IMR-90 (cell line): ENCODE results near the gene CDK14. TPM values are rescaled to one million over a fixed set of nuclear protein-coding genes. Genes with fewer than 3 reads are reported as not detected.

ENCODE experiments used
- ATAC-seq: fragments of 200-7000 bp; cut with Tn5 transposase; 2 replicates; pipeline ENCODE4 v1.9.1; 2020; ENCODE audit warnings: low read depth, mild to moderate bottlenecking, moderate library complexity
- BruUV-seq: library from RNA; stranded (reverse); fragments of 400-500 nt; replicated peaks from 2 replicates; lab custom pipeline; 2021; lab: Mats Ljungman, UMichigan
- CTCF ChIA-PET: fragments of 300-600 bp; formaldehyde crosslinking; extraction: SDS; loops from one replicate; lab custom pipeline; 2021; ENCODE audit warnings: antibody characterized with exemption; lab: Yijun Ruan, JAX
- POLR2A ChIA-PET: fragments of 300-600 bp; sonication (Branson Sonifier 250); formaldehyde crosslinking; loops from one replicate; lab custom pipeline; 2022; ENCODE audit warnings: antibody characterized with exemption; ENCODE audit not compliant: unreplicated experiment; lab: Charles Lee
- DNase-seq: peaks from one replicate; pipeline ENCODE4 v3.0.0; 2013
- H2AFZ ChIP-seq: replicated peaks from 2 replicates; pipeline ENCODE3; 2013; ENCODE audit warnings: low read length, mild to moderate bottlenecking; ENCODE audit not compliant: poor library complexity
- H2AK5ac ChIP-seq: 2 replicates; pipeline ENCODE4 v1.6.1; 2013; ENCODE audit warnings: low read depth, low read length, inconsistent platforms
- H2AK9ac ChIP-seq: replicated peaks from 2 replicates; pipeline ENCODE3; 2013; ENCODE audit warnings: mild to moderate bottlenecking, low read depth, low read length, moderate library complexity; ENCODE audit not compliant: poor library complexity
- H2BK120ac ChIP-seq: 2 replicates; pipeline ENCODE4 v1.6.1; 2013; ENCODE audit warnings: low read depth, low read length, inconsistent platforms
- H2BK15ac ChIP-seq: 3 replicates; pipeline ENCODE4 v1.6.1; 2013; ENCODE audit warnings: low read depth, low read length, inconsistent platforms
- H2BK20ac ChIP-seq: 2 replicates; pipeline ENCODE4 v1.6.1; 2013; ENCODE audit warnings: low read depth, mild to moderate bottlenecking, inconsistent platforms, low read length, moderate library complexity
- H2BK5ac ChIP-seq: 2 replicates; pipeline ENCODE4 v1.6.1; 2013; ENCODE audit warnings: mild to moderate bottlenecking, low read depth, low read length, inconsistent platforms; ENCODE audit not compliant: poor library complexity, severe bottlenecking
- H3K14ac ChIP-seq: replicated peaks from 2 replicates; pipeline ENCODE4 v1.6.1; 2013; ENCODE audit warnings: low read depth, low read length, inconsistent platforms
- H3K18ac ChIP-seq: 2 replicates; pipeline ENCODE4 v1.6.1; 2013; ENCODE audit warnings: low read depth, low read length, control low read depth
- H3K23ac ChIP-seq: 2 replicates; pipeline ENCODE4 v1.6.1; 2013; ENCODE audit warnings: low read depth, low read length, inconsistent platforms
- H3K27ac ChIP-seq: 2 replicates; pipeline ENCODE4 v1.5.1; 2013; ENCODE audit warnings: mild to moderate bottlenecking, control low read depth, low read length; ENCODE audit not compliant: insufficient read depth
- H3K27me3 ChIP-seq: 2 replicates; pipeline ENCODE4 v1.6.1; 2013; ENCODE audit warnings: low read length; ENCODE audit not compliant: control insufficient read depth, insufficient read depth
- H3K36me3 ChIP-seq: 2 replicates; pipeline ENCODE4 v1.6.1; 2013; ENCODE audit warnings: low read length, mixed read lengths; ENCODE audit not compliant: control insufficient read depth, insufficient read depth
- H3K4ac ChIP-seq: 2 replicates; pipeline ENCODE4 v1.6.1; 2013; ENCODE audit warnings: low read depth, low read length, inconsistent platforms
- H3K4me1 ChIP-seq: 2 replicates; pipeline ENCODE4 v1.6.1; 2013; ENCODE audit warnings: low read length, mixed read lengths; ENCODE audit not compliant: control insufficient read depth, insufficient read depth
- H3K4me2 ChIP-seq: 2 replicates; pipeline ENCODE4 v1.6.1; 2013; ENCODE audit warnings: low read depth, mild to moderate bottlenecking, control low read depth, low read length, moderate library complexity
- H3K4me3 ChIP-seq: 2 replicates; pipeline ENCODE4 v1.5.1; 2013; ENCODE audit warnings: low read depth, mild to moderate bottlenecking, control low read depth, low read length, moderate library complexity; ENCODE audit not compliant: insufficient read depth
- H3K56ac ChIP-seq: 2 replicates; pipeline ENCODE4 v1.6.1; 2013; ENCODE audit warnings: low read length, inconsistent platforms; ENCODE audit not compliant: insufficient read depth; ENCODE audit errors: extremely low read depth
- H3K79me1 ChIP-seq, 2 experiments: 2 replicates each; pipeline ENCODE4 v1.6.1; 2013; ENCODE audit warnings: low read length in 2 of 2, inconsistent platforms in 1 of 2, low read depth in 1 of 2
- H3K9ac ChIP-seq: 2 replicates; pipeline ENCODE4 v1.6.1; 2013; ENCODE audit warnings: low read depth, low read length, control low read depth
- H3K9me1 ChIP-seq: 2 replicates; pipeline ENCODE4 v1.6.1; 2013; ENCODE audit warnings: low read length, inconsistent platforms; ENCODE audit not compliant: insufficient read depth
- H3K9me3 ChIP-seq: 2 replicates; pipeline ENCODE4 v1.6.1; 2013; ENCODE audit warnings: low read length; ENCODE audit not compliant: control insufficient read depth, insufficient read depth
- H4K20me1 ChIP-seq: 2 replicates; pipeline ENCODE4 v1.6.1; 2013; ENCODE audit warnings: low read length, inconsistent platforms; ENCODE audit not compliant: insufficient read depth
- H4K5ac ChIP-seq: 2 replicates; pipeline ENCODE4 v1.6.1; 2013; ENCODE audit warnings: mild to moderate bottlenecking, low read depth, low read length, control low read depth
- H4K8ac ChIP-seq, 2 experiments: 2 replicates each; pipeline ENCODE4 v1.6.1; 2013; ENCODE audit warnings: low read depth in 2 of 2, low read length in 2 of 2, control low read depth in 1 of 2, inconsistent platforms in 1 of 2
- H4K91ac ChIP-seq: 2 replicates; pipeline ENCODE4 v1.6.1; 2013; ENCODE audit warnings: low read depth, low read length, inconsistent platforms; ENCODE audit not compliant: insufficient read depth
- BHLHE40 ChIP-seq: fragments of 150-350 bp; IDR thresholded peaks from 2 replicates; pipeline ENCODE4 v1.6.1; 2016; ENCODE audit warnings: mild to moderate bottlenecking, low read depth, low read length
- CHD1 ChIP-seq: IDR thresholded peaks from 2 replicates; pipeline ENCODE4 v1.6.1; 2012; ENCODE audit warnings: low read depth, low read length, improper control_type of control experiment
- FOS ChIP-seq: fragments of 150-350 bp; IDR thresholded peaks from 2 replicates; pipeline ENCODE4 v1.6.1; 2016; ENCODE audit warnings: low read depth, low read length
- MXI1 ChIP-seq: IDR thresholded peaks from 2 replicates; pipeline ENCODE4 v1.6.1; 2012; ENCODE audit warnings: low read depth, mild to moderate bottlenecking, low read length, moderate library complexity, borderline replicate concordance
- NFE2L2 ChIP-seq: fragments of 150-350 bp; IDR thresholded peaks from 2 replicates; pipeline ENCODE4 v1.6.1; 2016; ENCODE audit warnings: low read depth, mild to moderate bottlenecking, low read length
- RCOR1 ChIP-seq: IDR thresholded peaks from 2 replicates; pipeline ENCODE4 v1.6.1; 2012; ENCODE audit warnings: mild to moderate bottlenecking, low read length, improper control_type of control experiment; ENCODE audit not compliant: insufficient replicate concordance
- RFX5 ChIP-seq: IDR thresholded peaks from 2 replicates; pipeline ENCODE4 v1.8.0; 2012; ENCODE audit warnings: low read depth, mild to moderate bottlenecking, low read length, moderate library complexity
- USF2 ChIP-seq: fragments of 150-350 bp; IDR thresholded peaks from 2 replicates; pipeline ENCODE4 v1.6.1; 2017; ENCODE audit warnings: mild to moderate bottlenecking, antibody characterized with exemption, low read length, low read depth
- WGBS, 2 experiments: methylation state at CpG; one replicate each; pipeline versions ENCODE4 v1.1.5 to v1.1.7; 2013; ENCODE audit warnings: missing lambda C conversion rate in 2 of 2; ENCODE audit not compliant: insufficient read length in 1 of 2; ENCODE audit errors: extremely low coverage in 2 of 2; 5-methylcytosine and 5-hydroxymethylcytosine counted together
- dilution Hi-C: fragments of 300-500 bp; cut with HindIII; formaldehyde crosslinking; loops from one replicate; pipeline ENCODE4 v1.14.3; 2018; ENCODE audit warnings: low sequenced_read_pairs; ENCODE audit not compliant: unreplicated experiment
- in situ Hi-C: fragments of 300-500 bp; cut with MboI; formaldehyde crosslinking; loops from 3 replicates; pipeline ENCODE4 v1.14.3; 2019; ENCODE audit warnings: low sequenced_read_pairs, inconsistent platforms, mixed read lengths
- intact Hi-C: fragments of 100-400 bp; cut with micrococcal nuclease; formaldehyde crosslinking; loops from 2 replicates; pipeline ENCODE4 v1.10.0; 2022
- polyA plus RNA-seq, 3 experiments: library from polyadenylated mRNA; depleted of rRNA; stranded (reverse); fragments of >200 nt; gene quantifications; 2 replicates each; pipeline ENCODE4 v1.2.3, GENCODE V29; 2012; ENCODE audit warnings: low replicate concordance in 1 of 3
- total RNA-seq: library from RNA; depleted of rRNA; stranded (reverse); fragments of >200 nt; gene quantifications from 2 replicates; pipeline ENCODE4 v1.2.3, GENCODE V29; 2012

The CDK14 gene
- total and polyA plus RNA-seq, 2 of the 4 experiments (the other 2 are of a cell fraction) = 10.1 to 29.6 TPM

- H2AFZ ChIP-seq = no peak overlapping the region
- no peaks in the 10 kb centered on the region for H3K9me3 ChIP-seq
- no peaks in the 10 kb centered on the region for H3K27me3 ChIP-seq
- no peaks in the 10 kb centered on the region for H3K4me1 ChIP-seq
- H2BK5ac ChIP-seq = no peak overlapping the region
- intact Hi-C loops = no loop called here
- WGBS, 2 experiments = 100% methylated on average over 1 of the region's 4 CpGs; no CpG with 5 or more reads in 1 of the 2 experiments
- TF ChIP-seq CHD1 (no peak), BHLHE40 (no peak), NFE2L2 (no peak), RFX5 (no peak), MXI1 (no peak), USF2 (no peak), RCOR1 (no peak), FOS (no peak)
- H3K56ac ChIP-seq = no peak overlapping the region
- no peak overlapping the region for H3K14ac ChIP-seq
- H3K9me1 ChIP-seq = no peaks in the 10 kb centered on the region; the same call in 1 of the 2 replicates
- H3K4me3 ChIP-seq = no peak overlapping the region
- no peak overlapping the region for H4K91ac ChIP-seq
- no TSS peak for BruUV-seq
- H2AK9ac ChIP-seq = no peak overlapping the region
- no peak overlapping the region for H3K27ac ChIP-seq
- in situ Hi-C loops = no loop called here
- no peak overlapping the region for H3K18ac ChIP-seq
- ChIA-PET POLR2A (no interaction called here), CTCF (no interaction called here)
- H3K36me3 ChIP-seq = peaks cover 7% of the 10 kb centered on the region; the same call in 1 of the 2 replicates
- H3K9ac ChIP-seq = no peak overlapping the region
- H3K79me1 ChIP-seq = peaks cover 0 to 3% of the 10 kb centered on the region in 2 experiments; a peak in 1 of 4 replicates
- H3K4ac ChIP-seq = no peak overlapping the region
- H2BK20ac ChIP-seq = no peak overlapping the region
- ATAC-seq = no peak
- H4K8ac ChIP-seq = no peak overlapping the region
- dilution Hi-C loops = no loop called here
- H3K4me2 ChIP-seq = no peak overlapping the region
- no peak overlapping the region for H2BK15ac ChIP-seq
- no peak overlapping the region for H2BK120ac ChIP-seq
- no peak overlapping the region for H4K5ac ChIP-seq
- DNase-seq = no peak
- H3K23ac ChIP-seq = no peak overlapping the region
- H4K20me1 ChIP-seq = no peaks in the 10 kb centered on the region
- no peak overlapping the region for H2AK5ac ChIP-seq
These were observed 141.1 kb downstream of the CDK14 start for GRCh38 chr7:90736968-90737939.
